Measurements from ENCODE around the gene TMEM88. TPM values are rescaled to one million over a fixed set of nuclear protein-coding genes. Genes with fewer than 3 reads are reported as not detected.

TMEM88 gene
- total and polyA plus RNA-seq, 2 of the 13 experiments (the other 11 are each of a cell fraction or from before 2014, with no cell fraction given), result 0.31 to 0.66 TPM

DNA sequence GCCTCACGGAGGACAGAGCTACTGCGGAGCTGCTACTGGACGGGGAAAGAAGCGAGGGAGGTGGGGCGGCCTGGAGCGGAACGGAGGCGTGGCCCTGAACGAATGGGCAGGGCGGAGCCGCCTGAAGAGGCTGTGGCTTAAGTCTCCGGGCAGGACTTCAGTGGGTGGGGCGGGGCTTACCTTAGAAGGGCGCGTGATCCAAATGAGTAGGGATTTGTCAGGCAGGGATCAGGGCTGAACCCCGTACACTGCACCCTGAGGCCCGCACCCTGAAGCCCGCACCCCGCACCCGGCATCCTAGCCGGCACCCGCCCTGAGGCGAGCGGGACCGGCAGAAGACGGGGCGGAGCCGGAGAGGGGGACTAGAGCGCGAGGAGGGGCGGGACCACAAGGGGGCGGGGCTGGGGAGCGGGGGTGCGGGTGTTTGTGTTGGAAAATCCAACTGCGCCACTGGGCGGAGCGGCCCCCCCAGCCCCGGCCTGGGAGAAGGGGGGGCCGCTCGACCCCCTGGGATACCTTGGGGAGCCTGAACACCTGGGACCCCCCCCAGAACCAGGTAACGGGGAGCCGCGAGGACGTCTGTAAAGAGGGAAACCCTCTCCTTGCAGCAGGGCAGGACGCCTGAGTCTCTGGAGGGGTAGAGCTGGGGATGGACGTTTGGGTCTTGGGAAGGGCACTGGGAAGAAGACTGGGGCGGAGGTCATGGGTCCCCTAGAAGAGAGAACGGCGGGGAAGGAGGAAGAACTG lies 20.9 kb upstream of the TMEM88 start, which contains the start of gene KDM6B (continued):
- TF ChIP-seq, protein P1, sequence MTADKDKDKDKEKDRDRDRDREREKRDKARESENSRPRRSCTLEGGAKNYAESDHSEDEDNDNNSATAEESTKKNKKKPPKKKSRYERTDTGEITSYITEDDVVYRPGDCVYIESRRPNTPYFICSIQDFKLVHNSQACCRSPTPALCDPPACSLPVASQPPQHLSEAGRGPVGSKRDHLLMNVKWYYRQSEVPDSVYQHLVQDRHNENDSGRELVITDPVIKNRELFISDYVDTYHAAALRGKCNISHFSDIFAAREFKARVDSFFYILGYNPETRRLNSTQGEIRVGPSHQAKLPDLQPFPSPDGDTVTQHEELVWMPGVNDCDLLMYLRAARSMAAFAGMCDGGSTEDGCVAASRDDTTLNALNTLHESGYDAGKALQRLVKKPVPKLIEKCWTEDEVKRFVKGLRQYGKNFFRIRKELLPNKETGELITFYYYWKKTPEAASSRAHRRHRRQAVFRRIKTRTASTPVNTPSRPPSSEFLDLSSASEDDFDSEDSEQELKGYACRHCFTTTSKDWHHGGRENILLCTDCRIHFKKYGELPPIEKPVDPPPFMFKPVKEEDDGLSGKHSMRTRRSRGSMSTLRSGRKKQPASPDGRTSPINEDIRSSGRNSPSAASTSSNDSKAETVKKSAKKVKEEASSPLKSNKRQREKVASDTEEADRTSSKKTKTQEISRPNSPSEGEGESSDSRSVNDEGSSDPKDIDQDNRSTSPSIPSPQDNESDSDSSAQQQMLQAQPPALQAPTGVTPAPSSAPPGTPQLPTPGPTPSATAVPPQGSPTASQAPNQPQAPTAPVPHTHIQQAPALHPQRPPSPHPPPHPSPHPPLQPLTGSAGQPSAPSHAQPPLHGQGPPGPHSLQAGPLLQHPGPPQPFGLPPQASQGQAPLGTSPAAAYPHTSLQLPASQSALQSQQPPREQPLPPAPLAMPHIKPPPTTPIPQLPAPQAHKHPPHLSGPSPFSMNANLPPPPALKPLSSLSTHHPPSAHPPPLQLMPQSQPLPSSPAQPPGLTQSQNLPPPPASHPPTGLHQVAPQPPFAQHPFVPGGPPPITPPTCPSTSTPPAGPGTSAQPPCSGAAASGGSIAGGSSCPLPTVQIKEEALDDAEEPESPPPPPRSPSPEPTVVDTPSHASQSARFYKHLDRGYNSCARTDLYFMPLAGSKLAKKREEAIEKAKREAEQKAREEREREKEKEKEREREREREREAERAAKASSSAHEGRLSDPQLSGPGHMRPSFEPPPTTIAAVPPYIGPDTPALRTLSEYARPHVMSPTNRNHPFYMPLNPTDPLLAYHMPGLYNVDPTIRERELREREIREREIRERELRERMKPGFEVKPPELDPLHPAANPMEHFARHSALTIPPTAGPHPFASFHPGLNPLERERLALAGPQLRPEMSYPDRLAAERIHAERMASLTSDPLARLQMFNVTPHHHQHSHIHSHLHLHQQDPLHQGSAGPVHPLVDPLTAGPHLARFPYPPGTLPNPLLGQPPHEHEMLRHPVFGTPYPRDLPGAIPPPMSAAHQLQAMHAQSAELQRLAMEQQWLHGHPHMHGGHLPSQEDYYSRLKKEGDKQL (CRISPR knock-in tag; IDR thresholded peaks at IDR 0.05; ENCODE audit: low read depth), result no peak
- TF ChIP-seq ZNF75D (CRISPR knock-in tag; IDR thresholded peaks at IDR 0.05; ENCODE audit: borderline replicate concordance) (no peak), NFIC (IDR thresholded peaks at IDR 0.05; ENCODE audit: low read length) (no peak), GATAD2A (CRISPR knock-in tag; IDR thresholded peaks at IDR 0.05) (0 out of 2 replicates have a peak, but pooled peaks have one; percentile 16), ZNF275 (CRISPR knock-in tag; IDR thresholded peaks at IDR 0.05; ENCODE audit: borderline replicate concordance) (no peak), ZSCAN29 (CRISPR knock-in tag; conservative IDR thresholded peaks at IDR 0.05) (no peak), TAF15 (IDR thresholded peaks at IDR 0.05; ENCODE audit: low read depth, low read length, poor library complexity, severe bottlenecking) (peak; percentile 47), ZNF788 (CRISPR knock-in tag; IDR thresholded peaks at IDR 0.05; ENCODE audit: borderline replicate concordance) (no peak), PAXIP1 (CRISPR knock-in tag; conservative IDR thresholded peaks at IDR 0.05) (no peak), MEF2D (CRISPR knock-in tag; IDR thresholded peaks at IDR 0.05) (0 out of 2 replicates have a peak, but pooled peaks have one; percentile 41), ZMYM3 (CRISPR knock-in tag; IDR thresholded peaks at IDR 0.05) (no peak), ZNF792 (CRISPR knock-in tag; IDR thresholded peaks at IDR 0.05) (no peak), NFKBIZ (CRISPR knock-in tag; IDR thresholded peaks at IDR 0.05) (no peak), ZNF556 (CRISPR knock-in tag; IDR thresholded peaks at IDR 0.05; ENCODE audit: borderline replicate concordance) (no peak), FOXC1 (CRISPR knock-in tag; IDR thresholded peaks at IDR 0.05; ENCODE audit: borderline replicate concordance) (no peak)
- TF ChIP-seq, protein P2, sequence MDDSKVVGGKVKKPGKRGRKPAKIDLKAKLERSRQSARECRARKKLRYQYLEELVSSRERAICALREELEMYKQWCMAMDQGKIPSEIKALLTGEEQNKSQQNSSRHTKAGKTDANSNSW (CRISPR knock-in tag; IDR thresholded peaks at IDR 0.05; ENCODE audit: borderline replicate concordance), result no peak
- TF ChIP-seq, protein P3, sequence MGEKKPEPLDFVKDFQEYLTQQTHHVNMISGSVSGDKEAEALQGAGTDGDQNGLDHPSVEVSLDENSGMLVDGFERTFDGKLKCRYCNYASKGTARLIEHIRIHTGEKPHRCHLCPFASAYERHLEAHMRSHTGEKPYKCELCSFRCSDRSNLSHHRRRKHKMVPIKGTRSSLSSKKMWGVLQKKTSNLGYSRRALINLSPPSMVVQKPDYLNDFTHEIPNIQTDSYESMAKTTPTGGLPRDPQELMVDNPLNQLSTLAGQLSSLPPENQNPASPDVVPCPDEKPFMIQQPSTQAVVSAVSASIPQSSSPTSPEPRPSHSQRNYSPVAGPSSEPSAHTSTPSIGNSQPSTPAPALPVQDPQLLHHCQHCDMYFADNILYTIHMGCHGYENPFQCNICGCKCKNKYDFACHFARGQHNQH (CRISPR knock-in tag; IDR thresholded peaks at IDR 0.05), result no peak; the same call in 1 of the 2 replicates

All from HepG2 (cell line).